ENCODE measurements around the gene NADK2.

The NADK2 gene

DNA sequence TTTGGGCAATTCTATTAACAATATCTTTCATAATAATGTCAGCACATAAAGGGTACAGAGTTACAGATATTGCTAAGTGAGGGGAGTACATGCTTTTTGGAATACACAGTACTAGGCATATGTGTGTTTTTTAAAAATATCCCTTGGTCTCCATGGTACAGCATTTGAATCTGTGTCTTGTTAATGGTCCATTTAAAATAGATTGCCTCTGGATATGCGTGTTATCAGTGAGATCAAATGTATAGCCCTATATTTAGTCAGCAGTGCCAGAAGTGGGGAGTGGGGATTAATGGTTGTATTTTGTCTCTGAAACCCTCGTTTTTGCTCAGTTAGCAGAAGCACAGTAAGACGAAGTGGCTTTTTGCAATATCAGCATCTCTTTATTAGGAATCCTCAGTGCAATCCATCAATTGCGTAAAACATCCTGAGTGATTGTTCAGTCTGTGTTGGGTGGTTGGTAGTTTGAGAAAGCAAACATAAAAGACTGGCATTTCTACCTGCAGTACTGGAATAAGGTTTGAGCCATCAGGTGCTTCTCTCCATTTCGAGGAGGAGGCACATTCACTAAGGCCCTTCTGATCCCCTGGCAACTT is 70.8 kb downstream of the NADK2 start:
- Histone ChIP-seq H3K79me2 (ENCODE audit: control insufficient read depth, low read length) (peaks cover 3% of the 10 kb centered on the region), H3K4me2 (ENCODE audit: low read length) (no peak overlapping the region), H3K27me3 (ENCODE audit: control insufficient read depth, low read length) (no peaks in the 10 kb centered on the region), H3K4me3 (ENCODE audit: low read length) (no peak overlapping the region), H3K27ac (ENCODE audit: low read depth, low read length) (no peak overlapping the region), H3K36me3 (ENCODE audit: control insufficient read depth, low read length) (peaks cover 99% of the 10 kb centered on the region), H3K9me2 (replicated peaks; ENCODE audit: control insufficient read depth, low read length) (no peaks in the 10 kb centered on the region), H3F3A (ENCODE audit: control insufficient read depth, insufficient read depth) (no peaks in the 10 kb centered on the region), H3K9me3 (ENCODE audit: control insufficient read depth, insufficient read depth, low read length) (no peaks in the 10 kb centered on the region), H3K4me1 (ENCODE audit: control insufficient read depth, low read length) (no peaks in the 10 kb centered on the region), H4K20me1 (ENCODE audit: control insufficient read depth, insufficient read depth, low read depth, low read length) (no peaks in the 10 kb centered on the region)
- no peak for TF ChIP-seq CTCF (IDR thresholded peaks at IDR 0.05; ENCODE audit: low read depth, low read length, poor library complexity, severe bottlenecking)
- TF ChIP-seq EZH2phosphoT487 (IDR thresholded peaks at IDR 0.05; ENCODE audit: borderline replicate concordance, low read length), result no peak

DNA sequence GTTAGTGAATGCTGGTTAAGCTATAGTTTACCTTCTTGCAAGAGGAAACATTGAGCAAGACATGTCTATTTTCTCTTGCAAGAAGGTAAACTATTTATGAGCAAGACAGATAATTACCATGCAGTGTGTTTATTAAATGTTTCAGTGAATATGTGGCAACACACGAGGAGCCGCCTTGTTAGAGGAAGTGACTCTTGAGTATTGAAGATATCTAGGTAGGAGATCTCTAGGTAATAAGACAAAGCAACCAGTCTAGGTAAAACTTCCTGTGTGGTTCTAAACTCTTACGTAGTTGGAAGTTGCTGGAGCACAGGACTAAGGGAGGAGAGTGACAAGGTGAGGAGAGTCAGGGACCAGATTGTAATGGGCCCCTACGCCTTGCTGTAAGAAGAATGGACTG is 73.0 kb downstream of the NADK2 start:
- Histone ChIP-seq H4K20me1 (ENCODE audit: control insufficient read depth, insufficient read depth, low read depth, low read length) (0 out of 2 replicates have a peak, but pooled peaks cover 6% of the 10 kb centered on the region), H3K27ac (ENCODE audit: low read depth, low read length) (no peak overlapping the region), H3K4me3 (ENCODE audit: low read length) (no peak overlapping the region), H3K36me3 (ENCODE audit: control insufficient read depth, low read length) (peaks cover 99% of the 10 kb centered on the region), H3K9me3 (ENCODE audit: control insufficient read depth, insufficient read depth, low read length) (no peaks in the 10 kb centered on the region), H3K4me2 (ENCODE audit: low read length) (no peak overlapping the region), H3K4me1 (ENCODE audit: control insufficient read depth, low read length) (no peaks in the 10 kb centered on the region), H3K9me2 (replicated peaks; ENCODE audit: control insufficient read depth, low read length) (no peaks in the 10 kb centered on the region), H3K27me3 (ENCODE audit: control insufficient read depth, low read length) (no peaks in the 10 kb centered on the region), H3F3A (ENCODE audit: control insufficient read depth, insufficient read depth) (no peaks in the 10 kb centered on the region), H3K79me2 (ENCODE audit: control insufficient read depth, low read length) (peaks cover 20% of the 10 kb centered on the region)
- TF ChIP-seq EZH2phosphoT487 (IDR thresholded peaks at IDR 0.05; ENCODE audit: borderline replicate concordance, low read length), result no peak
- no peak for TF ChIP-seq CTCF (IDR thresholded peaks at IDR 0.05; ENCODE audit: low read depth, low read length, poor library complexity, severe bottlenecking)

DNA sequence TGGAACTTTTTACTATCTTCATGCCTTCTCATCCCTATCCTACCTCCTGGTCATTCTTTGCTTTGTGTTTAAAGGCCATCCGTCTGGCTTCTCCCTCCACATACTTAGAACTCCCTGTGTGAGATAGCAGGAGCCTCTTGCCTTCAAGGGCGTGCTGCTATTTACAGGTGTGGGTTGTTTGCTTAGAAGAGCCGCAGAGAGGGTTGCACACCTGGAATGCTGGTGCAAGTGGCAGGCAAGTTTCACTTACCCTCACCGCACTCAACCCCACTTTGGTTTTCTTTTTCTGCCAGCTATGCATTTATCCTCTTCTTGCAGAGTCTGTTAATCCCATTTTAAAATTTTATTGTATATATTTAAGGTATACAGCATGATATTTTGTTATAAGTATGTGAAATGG is 77.3 kb downstream of the NADK2 start:
- Histone ChIP-seq H3K79me2 (ENCODE audit: control insufficient read depth, low read length) (peaks cover 63% of the 10 kb centered on the region), H3K9me3 (ENCODE audit: control insufficient read depth, insufficient read depth, low read length) (no peaks in the 10 kb centered on the region), H4K20me1 (ENCODE audit: control insufficient read depth, insufficient read depth, low read depth, low read length) (0 out of 2 replicates have a peak, but pooled peaks cover 6% of the 10 kb centered on the region), H3K27me3 (ENCODE audit: control insufficient read depth, low read length) (no peaks in the 10 kb centered on the region), H3K4me2 (ENCODE audit: low read length) (no peak overlapping the region), H3K36me3 (ENCODE audit: control insufficient read depth, low read length) (peaks cover 99% of the 10 kb centered on the region), H3K27ac (ENCODE audit: low read depth, low read length) (no peak overlapping the region), H3K4me3 (ENCODE audit: low read length) (no peak overlapping the region), H3K4me1 (ENCODE audit: control insufficient read depth, low read length) (no peaks in the 10 kb centered on the region), H3F3A (ENCODE audit: control insufficient read depth, insufficient read depth) (no peaks in the 10 kb centered on the region), H3K9me2 (replicated peaks; ENCODE audit: control insufficient read depth, low read length) (no peaks in the 10 kb centered on the region)
- no peak for TF ChIP-seq EZH2phosphoT487 (IDR thresholded peaks at IDR 0.05; ENCODE audit: borderline replicate concordance, low read length)
- TF ChIP-seq CTCF (IDR thresholded peaks at IDR 0.05; ENCODE audit: low read depth, low read length, poor library complexity, severe bottlenecking), result no peak
